ENCODE measurements around the gene SLC25A25.

Gene SLC25A25

GRCh38 chr9:128059365-128059983 lies 8.6 kb upstream of the SLC25A25 start:
- H3K9me3 ChIP-seq (ENCODE audit: control insufficient read depth, low read length): no peaks in the 10 kb centered on the region
- H3K4me1 ChIP-seq (ENCODE audit: control insufficient read depth, insufficient read depth, low read length, poor library complexity, severe bottlenecking): peaks cover 28% of the 10 kb centered on the region
- no peaks in the 10 kb centered on the region for H3K27me3 ChIP-seq (replicated peaks; ENCODE audit: control insufficient read depth, insufficient read depth, low read length, poor library complexity, severe bottlenecking)
- no peaks in the 10 kb centered on the region for H3K36me3 ChIP-seq (ENCODE audit: control insufficient read depth, insufficient read depth, low read length)
- DNase-seq: no peak
- H3K27ac ChIP-seq (ENCODE audit: insufficient read depth, low read length, poor library complexity, severe bottlenecking): no peak overlapping the region
- H3K4me3 ChIP-seq (ENCODE audit: insufficient read depth, low read depth, low read length, poor library complexity, severe bottlenecking): no peak overlapping the region

DNA sequence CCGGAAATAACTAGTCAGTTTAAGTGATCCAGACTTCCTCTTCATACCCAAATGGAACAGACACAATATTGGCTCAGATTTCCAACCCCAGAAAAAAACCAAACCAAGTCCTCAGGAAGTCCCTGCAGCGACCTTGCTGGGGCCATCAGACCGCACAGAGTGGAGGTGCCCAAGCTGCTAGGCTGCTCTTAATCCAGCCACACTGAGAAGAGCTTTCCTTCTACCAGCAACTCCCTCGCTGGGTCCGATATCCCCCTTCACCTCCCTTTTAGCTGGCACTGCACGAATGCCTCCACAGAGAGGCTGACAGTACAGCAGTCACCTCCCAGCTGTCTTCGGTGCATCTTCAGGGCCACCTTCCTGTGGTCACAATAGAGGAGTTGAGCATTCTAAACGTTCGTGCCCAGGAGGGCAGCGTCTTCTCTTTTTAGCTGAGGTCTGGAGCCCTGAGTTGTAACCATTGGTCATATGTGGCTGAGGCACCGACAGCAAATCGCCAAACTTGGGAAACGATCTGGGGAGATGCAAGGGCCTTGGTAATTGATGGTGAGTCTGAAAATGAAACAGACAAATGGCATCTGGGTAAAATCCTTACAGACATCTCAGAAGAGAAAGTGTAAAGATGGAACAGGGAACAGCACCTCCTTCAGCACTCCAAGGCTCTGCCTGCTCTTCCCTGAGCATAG lies 6.6 kb upstream of the SLC25A25 start:
- Histone ChIP-seq H3K36me3 (ENCODE audit: control insufficient read depth, insufficient read depth, low read length) (no peaks in the 10 kb centered on the region), H3K27ac (ENCODE audit: insufficient read depth, low read length, poor library complexity, severe bottlenecking) (peak overlapping the region; percentile 53), H3K27me3 (replicated peaks; ENCODE audit: control insufficient read depth, insufficient read depth, low read length, poor library complexity, severe bottlenecking) (no peaks in the 10 kb centered on the region), H3K9me3 (ENCODE audit: control insufficient read depth, low read length) (no peaks in the 10 kb centered on the region), H3K4me3 (ENCODE audit: insufficient read depth, low read depth, low read length, poor library complexity, severe bottlenecking) (peak overlapping the region; percentile 38), H3K4me1 (ENCODE audit: control insufficient read depth, insufficient read depth, low read length, poor library complexity, severe bottlenecking) (peaks cover 48% of the 10 kb centered on the region)
- no peak for DNase-seq

DNA sequence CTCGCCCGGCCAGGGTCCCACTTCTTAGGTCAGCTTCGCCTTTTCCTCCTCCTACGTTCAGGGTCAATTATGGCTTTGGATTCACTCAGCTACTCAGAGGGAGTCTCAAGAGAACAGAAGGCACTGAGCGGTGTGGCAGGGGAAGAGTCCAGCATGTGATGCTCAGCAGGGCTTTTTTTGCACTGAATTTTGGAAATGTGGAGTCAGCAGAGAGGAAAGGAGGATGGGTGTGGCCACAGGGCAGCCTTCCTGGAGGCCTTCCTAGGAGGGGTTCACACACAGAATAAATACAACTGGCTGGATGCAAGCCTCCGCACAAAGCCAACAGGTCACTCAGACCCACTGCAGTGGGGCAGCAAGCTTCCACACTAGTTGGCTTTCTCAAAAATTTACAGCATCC lies 5.8 kb upstream of the SLC25A25 start:
- no peak overlapping the region for H3K27ac ChIP-seq (ENCODE audit: insufficient read depth, low read length, poor library complexity, severe bottlenecking)
- H3K27me3 ChIP-seq (replicated peaks; ENCODE audit: control insufficient read depth, insufficient read depth, low read length, poor library complexity, severe bottlenecking): no peaks in the 10 kb centered on the region
- no peaks in the 10 kb centered on the region for H3K9me3 ChIP-seq (ENCODE audit: control insufficient read depth, low read length)
- H3K36me3 ChIP-seq (ENCODE audit: control insufficient read depth, insufficient read depth, low read length): no peaks in the 10 kb centered on the region
- DNase-seq: no peak
- H3K4me3 ChIP-seq (ENCODE audit: insufficient read depth, low read depth, low read length, poor library complexity, severe bottlenecking): no peak overlapping the region
- peaks cover 54% of the 10 kb centered on the region for H3K4me1 ChIP-seq (ENCODE audit: control insufficient read depth, insufficient read depth, low read length, poor library complexity, severe bottlenecking)

- H3K27ac ChIP-seq (ENCODE audit: insufficient read depth, low read length, poor library complexity, severe bottlenecking): no peak overlapping the region
- no peak overlapping the region for H3K4me3 ChIP-seq (ENCODE audit: insufficient read depth, low read depth, low read length, poor library complexity, severe bottlenecking)
- H3K36me3 ChIP-seq (ENCODE audit: control insufficient read depth, insufficient read depth, low read length): no peaks in the 10 kb centered on the region
- peaks cover 54% of the 10 kb centered on the region for H3K4me1 ChIP-seq (ENCODE audit: control insufficient read depth, insufficient read depth, low read length, poor library complexity, severe bottlenecking)
- no peaks in the 10 kb centered on the region for H3K9me3 ChIP-seq (ENCODE audit: control insufficient read depth, low read length)
- no peaks in the 10 kb centered on the region for H3K27me3 ChIP-seq (replicated peaks; ENCODE audit: control insufficient read depth, insufficient read depth, low read length, poor library complexity, severe bottlenecking)
- DNase-seq: no peak
These were observed 4.9 kb upstream of the SLC25A25 start for GRCh38 chr9:128062846-128063831.

DNA sequence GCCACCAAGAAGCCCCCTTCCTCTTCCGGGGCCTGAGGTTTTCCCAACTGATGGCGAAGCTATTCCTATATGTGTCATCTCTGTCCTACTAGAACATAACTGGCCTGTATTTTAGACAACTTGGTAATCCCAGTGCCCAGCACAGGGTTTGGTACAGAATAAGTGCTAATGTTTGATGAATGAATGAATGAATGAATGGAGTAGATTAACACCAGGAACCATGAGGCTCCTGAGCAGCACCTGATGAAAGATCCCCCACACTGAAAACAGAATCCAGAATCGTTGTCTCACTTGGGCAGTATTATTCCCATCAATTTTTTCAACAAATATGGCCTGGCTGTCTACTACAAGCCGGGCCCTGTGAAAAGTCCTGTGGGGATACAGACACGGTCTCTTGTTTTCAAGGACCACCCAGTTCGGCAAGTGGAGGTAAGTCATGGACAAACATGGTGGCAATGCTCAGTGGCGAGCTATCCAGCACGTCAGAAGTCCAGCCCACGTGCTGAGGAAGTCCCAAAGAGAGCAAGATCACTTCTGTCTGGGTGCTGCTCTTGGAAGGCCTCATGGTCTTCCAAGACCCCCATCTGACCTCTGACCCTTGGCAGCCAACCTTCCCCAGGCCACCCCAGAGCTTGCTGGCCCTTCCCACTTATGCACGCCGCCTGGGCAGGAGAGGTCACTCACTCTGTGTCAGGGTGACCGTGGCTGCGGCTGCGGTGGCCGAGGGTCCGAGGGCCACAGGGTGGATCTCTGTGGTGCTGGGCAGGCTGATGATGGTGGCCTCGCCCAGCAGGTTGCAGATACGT lies 1.9 kb upstream of the SLC25A25 start:
- H3K36me3 ChIP-seq (ENCODE audit: control insufficient read depth, insufficient read depth, low read length): no peaks in the 10 kb centered on the region
- H3K27me3 ChIP-seq (replicated peaks; ENCODE audit: control insufficient read depth, insufficient read depth, low read length, poor library complexity, severe bottlenecking): no peaks in the 10 kb centered on the region
- H3K27ac ChIP-seq (ENCODE audit: insufficient read depth, low read length, poor library complexity, severe bottlenecking): peak overlapping the region; percentile 95
- DNase-seq: no peak
- no peaks in the 10 kb centered on the region for H3K9me3 ChIP-seq (ENCODE audit: control insufficient read depth, low read length)
- H3K4me3 ChIP-seq (ENCODE audit: insufficient read depth, low read depth, low read length, poor library complexity, severe bottlenecking): peak overlapping the region; percentile 47
- peaks cover 52% of the 10 kb centered on the region for H3K4me1 ChIP-seq (ENCODE audit: control insufficient read depth, insufficient read depth, low read length, poor library complexity, severe bottlenecking)

DNA sequence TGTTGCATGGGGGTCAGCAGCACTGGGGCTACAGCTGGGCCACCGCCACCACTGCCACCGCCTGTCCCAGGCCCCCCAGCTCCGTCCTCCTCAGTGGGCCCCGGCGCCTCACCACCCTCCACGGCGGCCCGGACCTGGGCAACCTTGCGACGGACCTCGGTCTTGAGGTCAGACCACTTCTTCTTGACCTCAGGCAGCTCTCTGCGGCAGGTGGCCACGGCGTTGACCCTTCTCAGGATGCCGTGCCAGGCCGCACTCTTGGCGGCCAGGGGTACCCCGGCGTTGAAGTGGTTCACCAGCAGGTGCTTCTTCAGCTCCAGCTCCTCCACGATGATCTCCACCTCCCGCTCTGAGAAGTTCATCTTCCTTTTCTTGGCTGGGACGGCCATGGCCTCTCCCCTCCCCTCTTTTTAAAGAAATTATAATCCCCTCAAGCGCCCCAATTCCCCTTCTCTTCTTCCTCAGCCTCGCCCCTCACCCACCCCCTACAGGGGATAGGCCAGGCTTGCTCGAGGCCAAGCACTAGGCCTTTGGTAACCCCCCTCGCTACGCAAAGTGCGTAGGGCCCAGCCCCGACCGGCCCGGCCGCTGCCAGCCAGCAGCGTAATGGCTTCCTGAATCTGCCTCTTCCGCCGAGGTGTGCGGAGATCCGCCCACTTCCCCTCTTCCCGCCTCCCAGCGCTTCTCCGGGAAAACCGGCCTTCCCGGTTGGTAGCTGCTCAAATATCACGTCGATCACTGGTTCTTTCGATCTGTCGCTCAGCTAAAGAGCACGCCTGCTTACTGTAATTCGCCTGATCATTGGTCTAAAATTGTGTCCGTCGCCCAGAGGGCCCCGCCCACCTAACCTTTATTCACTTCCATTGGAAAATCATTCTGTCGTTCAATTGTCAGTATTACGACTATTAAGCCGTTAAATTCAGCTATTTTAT lies 1.1 kb upstream of the SLC25A25 start, which contains the start of gene NAIF1:
Gene NAIF1 (minus strand): TSS at position 608 of the 932 bp plus-strand sequence. CDS start 219 bp downstream, at position 389.
- no peaks in the 10 kb centered on the region for H3K27me3 ChIP-seq (replicated peaks; ENCODE audit: control insufficient read depth, insufficient read depth, low read length, poor library complexity, severe bottlenecking)
- H3K36me3 ChIP-seq (ENCODE audit: control insufficient read depth, insufficient read depth, low read length): no peaks in the 10 kb centered on the region
- DNase-seq: peak; percentile 93 to 96 (median 95)
- H3K27ac ChIP-seq (ENCODE audit: insufficient read depth, low read length, poor library complexity, severe bottlenecking): peak within 1 kb of the TSS; percentile 95
- peaks cover 54% of the 10 kb centered on the region for H3K4me1 ChIP-seq (ENCODE audit: control insufficient read depth, insufficient read depth, low read length, poor library complexity, severe bottlenecking)
- no peaks in the 10 kb centered on the region for H3K9me3 ChIP-seq (ENCODE audit: control insufficient read depth, low read length)
- peak within 1 kb of the TSS; percentile 85 for H3K4me3 ChIP-seq (ENCODE audit: insufficient read depth, low read depth, low read length, poor library complexity, severe bottlenecking)

GRCh38 chr9:128068386-128069205 lies 564 bp downstream of the SLC25A25 start:
- Histone ChIP-seq H3K27me3 (replicated peaks; ENCODE audit: control insufficient read depth, insufficient read depth, low read length, poor library complexity, severe bottlenecking) (no peaks in the 10 kb centered on the region), H3K9me3 (ENCODE audit: control insufficient read depth, low read length) (no peaks in the 10 kb centered on the region), H3K4me1 (ENCODE audit: control insufficient read depth, insufficient read depth, low read length, poor library complexity, severe bottlenecking) (peaks cover 58% of the 10 kb centered on the region), H3K27ac (ENCODE audit: insufficient read depth, low read length, poor library complexity, severe bottlenecking) (peak overlapping the region; percentile 76), H3K36me3 (ENCODE audit: control insufficient read depth, insufficient read depth, low read length) (no peaks in the 10 kb centered on the region), H3K4me3 (ENCODE audit: insufficient read depth, low read depth, low read length, poor library complexity, severe bottlenecking) (peak overlapping the region; percentile 85)
- peak in 1 of 3 donors; percentile 38 for DNase-seq

- peaks cover 45% of the 10 kb centered on the region for H3K4me1 ChIP-seq (ENCODE audit: control insufficient read depth, insufficient read depth, low read length, poor library complexity, severe bottlenecking)
- no peaks in the 10 kb centered on the region for H3K27me3 ChIP-seq (replicated peaks; ENCODE audit: control insufficient read depth, insufficient read depth, low read length, poor library complexity, severe bottlenecking)
- no peaks in the 10 kb centered on the region for H3K36me3 ChIP-seq (ENCODE audit: control insufficient read depth, insufficient read depth, low read length)
- H3K9me3 ChIP-seq (ENCODE audit: control insufficient read depth, low read length): no peaks in the 10 kb centered on the region
- no peak overlapping the region for H3K4me3 ChIP-seq (ENCODE audit: insufficient read depth, low read depth, low read length, poor library complexity, severe bottlenecking)
- DNase-seq: no peak
- peak overlapping the region; percentile 71 for H3K27ac ChIP-seq (ENCODE audit: insufficient read depth, low read length, poor library complexity, severe bottlenecking)
These were observed 2.8 kb downstream of the SLC25A25 start for GRCh38 chr9:128070874-128071273.
